Epithelial cell of proximal tubule (primary cell): ENCODE results near the gene FAT1. TPM values are rescaled to one million over a fixed set of nuclear protein-coding genes. Genes with fewer than 3 reads are reported as not detected.
A peak's percentile ranks its signal among the peaks of the same experiment; 100 is the strongest.

Experiments
- DNase-seq: peaks from one replicate; pipeline ENCODE4 v3.0.0-alpha.2; 2011; ENCODE audit warnings: low read depth
- H3K4me3 ChIP-seq: 2 replicates; pipeline ENCODE4 v1.5.1; 2011; ENCODE audit warnings: low read depth, mild to moderate bottlenecking, low read length
- total RNA-seq: library from RNA; depleted of rRNA; stranded (reverse); fragments of >200 nt; gene quantifications from 2 replicates; pipeline ENCODE4 v1.2.3, GENCODE V29; 2015
- TF ChIP-seq, protein P1 (sequence below): conservative IDR thresholded peaks from 2 replicates; pipeline ENCODE4 v1.5.1; 2012; ENCODE audit warnings: low read depth, mild to moderate bottlenecking, low read length

Gene FAT1, protein sequence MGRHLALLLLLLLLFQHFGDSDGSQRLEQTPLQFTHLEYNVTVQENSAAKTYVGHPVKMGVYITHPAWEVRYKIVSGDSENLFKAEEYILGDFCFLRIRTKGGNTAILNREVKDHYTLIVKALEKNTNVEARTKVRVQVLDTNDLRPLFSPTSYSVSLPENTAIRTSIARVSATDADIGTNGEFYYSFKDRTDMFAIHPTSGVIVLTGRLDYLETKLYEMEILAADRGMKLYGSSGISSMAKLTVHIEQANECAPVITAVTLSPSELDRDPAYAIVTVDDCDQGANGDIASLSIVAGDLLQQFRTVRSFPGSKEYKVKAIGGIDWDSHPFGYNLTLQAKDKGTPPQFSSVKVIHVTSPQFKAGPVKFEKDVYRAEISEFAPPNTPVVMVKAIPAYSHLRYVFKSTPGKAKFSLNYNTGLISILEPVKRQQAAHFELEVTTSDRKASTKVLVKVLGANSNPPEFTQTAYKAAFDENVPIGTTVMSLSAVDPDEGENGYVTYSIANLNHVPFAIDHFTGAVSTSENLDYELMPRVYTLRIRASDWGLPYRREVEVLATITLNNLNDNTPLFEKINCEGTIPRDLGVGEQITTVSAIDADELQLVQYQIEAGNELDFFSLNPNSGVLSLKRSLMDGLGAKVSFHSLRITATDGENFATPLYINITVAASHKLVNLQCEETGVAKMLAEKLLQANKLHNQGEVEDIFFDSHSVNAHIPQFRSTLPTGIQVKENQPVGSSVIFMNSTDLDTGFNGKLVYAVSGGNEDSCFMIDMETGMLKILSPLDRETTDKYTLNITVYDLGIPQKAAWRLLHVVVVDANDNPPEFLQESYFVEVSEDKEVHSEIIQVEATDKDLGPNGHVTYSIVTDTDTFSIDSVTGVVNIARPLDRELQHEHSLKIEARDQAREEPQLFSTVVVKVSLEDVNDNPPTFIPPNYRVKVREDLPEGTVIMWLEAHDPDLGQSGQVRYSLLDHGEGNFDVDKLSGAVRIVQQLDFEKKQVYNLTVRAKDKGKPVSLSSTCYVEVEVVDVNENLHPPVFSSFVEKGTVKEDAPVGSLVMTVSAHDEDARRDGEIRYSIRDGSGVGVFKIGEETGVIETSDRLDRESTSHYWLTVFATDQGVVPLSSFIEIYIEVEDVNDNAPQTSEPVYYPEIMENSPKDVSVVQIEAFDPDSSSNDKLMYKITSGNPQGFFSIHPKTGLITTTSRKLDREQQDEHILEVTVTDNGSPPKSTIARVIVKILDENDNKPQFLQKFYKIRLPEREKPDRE (N-terminal part only)
- 109 and 178 TPM in 2 replicates for total RNA-seq

DNA sequence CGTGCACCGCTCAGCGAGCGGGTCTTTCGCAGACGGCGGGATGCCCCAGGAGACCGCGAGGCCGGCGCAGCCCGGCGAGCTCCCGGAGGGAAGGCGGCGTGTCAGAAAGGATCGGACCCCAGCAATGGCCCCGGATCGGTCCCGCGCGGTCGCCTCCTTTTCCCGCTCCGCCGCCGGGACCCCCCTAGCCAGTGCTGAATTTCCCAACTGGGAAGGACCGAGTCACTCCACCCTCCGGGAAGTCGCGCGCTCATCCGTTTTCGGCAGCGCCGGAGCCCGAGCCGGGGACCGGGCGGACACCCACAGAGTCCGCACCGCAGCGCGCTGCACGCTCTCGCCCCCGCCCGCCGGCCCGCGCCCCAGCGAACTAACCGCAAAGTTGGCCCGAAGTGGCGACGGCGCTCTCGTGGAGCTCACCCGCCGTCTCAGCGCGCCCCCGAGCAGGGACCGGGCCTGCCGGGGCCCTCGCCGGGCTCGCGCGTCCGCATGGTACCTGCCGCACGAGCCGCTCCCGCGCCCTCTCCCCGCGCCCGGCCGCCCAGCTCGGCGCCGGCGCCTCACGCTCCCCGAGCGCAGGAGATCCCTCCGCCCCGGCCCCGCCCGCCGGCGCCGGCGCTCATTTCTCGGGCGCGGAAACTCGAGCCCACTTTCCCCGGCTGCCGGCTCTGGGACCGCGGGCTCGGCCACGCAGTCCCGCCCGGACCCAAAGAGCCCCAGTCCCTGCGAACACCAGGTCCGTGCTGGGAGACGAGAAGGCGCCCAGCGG is at the start of gene FAT1:
TSS of gene FAT1 (minus strand) at position 565 of the 766 bp plus-strand sequence. CDS start 14,029 bp downstream, outside the sequence.
- TF ChIP-seq, protein P1, sequence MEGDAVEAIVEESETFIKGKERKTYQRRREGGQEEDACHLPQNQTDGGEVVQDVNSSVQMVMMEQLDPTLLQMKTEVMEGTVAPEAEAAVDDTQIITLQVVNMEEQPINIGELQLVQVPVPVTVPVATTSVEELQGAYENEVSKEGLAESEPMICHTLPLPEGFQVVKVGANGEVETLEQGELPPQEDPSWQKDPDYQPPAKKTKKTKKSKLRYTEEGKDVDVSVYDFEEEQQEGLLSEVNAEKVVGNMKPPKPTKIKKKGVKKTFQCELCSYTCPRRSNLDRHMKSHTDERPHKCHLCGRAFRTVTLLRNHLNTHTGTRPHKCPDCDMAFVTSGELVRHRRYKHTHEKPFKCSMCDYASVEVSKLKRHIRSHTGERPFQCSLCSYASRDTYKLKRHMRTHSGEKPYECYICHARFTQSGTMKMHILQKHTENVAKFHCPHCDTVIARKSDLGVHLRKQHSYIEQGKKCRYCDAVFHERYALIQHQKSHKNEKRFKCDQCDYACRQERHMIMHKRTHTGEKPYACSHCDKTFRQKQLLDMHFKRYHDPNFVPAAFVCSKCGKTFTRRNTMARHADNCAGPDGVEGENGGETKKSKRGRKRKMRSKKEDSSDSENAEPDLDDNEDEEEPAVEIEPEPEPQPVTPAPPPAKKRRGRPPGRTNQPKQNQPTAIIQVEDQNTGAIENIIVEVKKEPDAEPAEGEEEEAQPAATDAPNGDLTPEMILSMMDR: no peak
- no peak for DNase-seq
- peak within 1 kb of the TSS; percentile 75 for H3K4me3 ChIP-seq

DNA sequence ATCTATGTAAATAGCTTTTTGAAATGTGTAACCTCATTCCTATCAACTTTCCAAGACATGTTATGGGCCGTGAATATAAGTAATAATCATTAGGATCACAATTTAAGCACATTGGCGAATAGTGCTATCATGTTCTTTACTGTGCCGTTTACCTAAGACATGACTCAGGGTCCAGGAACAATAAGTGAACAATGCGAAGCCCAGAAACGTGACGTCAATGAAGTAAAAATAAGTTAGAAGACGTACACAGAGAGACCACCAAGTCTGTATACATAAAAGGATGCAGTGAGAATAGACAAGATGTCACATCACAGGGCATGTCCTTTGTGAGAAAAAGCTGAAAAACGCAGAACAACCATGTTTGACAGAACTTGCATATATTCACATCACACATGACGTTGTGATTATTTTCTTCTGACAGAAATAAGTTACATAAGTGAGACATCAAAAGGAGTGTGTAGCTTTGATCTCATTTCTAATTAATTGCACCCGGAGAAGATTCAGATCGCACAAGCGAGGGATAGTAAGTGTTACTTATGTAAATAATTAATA is 49.4 kb upstream of the FAT1 start:
- DNase-seq: no peak
- no peak overlapping the region for H3K4me3 ChIP-seq
- TF ChIP-seq, protein P1: no peak

DNA sequence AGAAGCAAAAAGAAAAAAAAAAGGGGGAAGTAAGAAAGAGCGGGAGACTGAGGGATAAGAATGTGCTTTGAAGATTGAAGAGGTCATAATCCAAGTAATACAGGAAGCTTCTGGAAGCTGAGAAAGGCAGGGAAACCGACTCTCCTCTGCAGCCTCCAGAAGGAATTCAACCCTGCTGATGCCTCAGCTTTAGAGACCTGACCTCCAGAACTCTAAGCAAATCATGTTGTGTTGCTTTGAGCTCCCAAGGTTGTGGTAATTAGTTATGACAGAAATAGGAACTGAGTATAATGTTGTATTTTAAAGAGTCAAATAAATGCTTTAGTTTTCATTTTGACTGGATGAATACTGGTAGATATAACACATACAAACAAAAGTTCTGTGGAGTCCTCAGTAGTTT is 48.0 kb upstream of the FAT1 start:
- no peak overlapping the region for H3K4me3 ChIP-seq
- TF ChIP-seq, protein P1: no peak
- DNase-seq: no peak

DNA sequence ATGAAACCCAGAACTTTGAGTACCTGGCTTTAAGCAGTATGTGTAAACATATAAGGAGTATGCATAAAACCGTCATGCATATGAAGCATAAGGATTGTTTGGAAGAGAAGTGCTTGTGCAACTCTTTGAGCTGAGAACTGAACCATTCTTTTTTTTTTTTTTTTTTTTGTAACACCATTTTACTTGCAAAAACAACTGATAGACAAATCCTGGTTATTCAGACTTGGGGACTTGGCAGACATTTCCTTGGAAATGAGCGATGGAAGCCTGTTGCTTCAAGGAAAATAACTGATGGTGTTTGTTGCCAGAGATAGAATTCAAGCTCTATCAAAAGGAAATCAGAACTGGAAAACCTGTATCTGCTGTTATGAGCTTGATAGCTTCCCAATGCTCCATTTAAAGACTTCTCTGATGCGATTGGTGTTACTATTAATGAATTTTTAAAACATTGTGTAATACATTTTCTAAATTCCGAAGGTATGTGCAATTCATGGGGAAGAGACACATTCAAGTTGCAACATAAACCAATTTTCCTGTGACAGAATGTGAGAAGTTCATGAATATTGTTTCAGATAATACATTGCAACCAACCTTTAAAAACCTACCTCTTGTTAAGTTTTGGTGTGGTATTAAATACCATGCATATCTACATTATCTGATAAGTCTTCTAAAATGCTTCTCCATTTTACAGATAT is 47.0 kb upstream of the FAT1 start:
- DNase-seq: no peak
- no peak overlapping the region for H3K4me3 ChIP-seq
- TF ChIP-seq, protein P1: no peak

DNA sequence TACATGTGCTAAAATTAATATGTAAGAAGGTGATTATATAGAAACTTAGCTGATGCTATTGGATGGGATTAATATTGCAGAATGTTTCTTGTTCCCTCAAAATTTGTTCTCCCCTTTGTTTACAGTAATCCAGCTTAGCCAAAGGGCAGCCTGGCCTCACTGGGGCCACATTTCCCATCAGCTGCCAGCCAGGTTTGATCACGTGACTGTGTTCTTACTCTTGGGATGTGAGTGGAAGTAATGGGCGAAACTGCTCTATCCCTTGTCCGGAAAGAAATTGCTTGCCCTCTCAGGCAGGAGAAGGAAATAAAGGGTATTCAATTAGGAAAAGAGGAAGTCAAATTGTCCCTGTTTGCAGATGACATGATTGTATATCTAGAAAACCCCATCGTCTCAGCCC is 44.1 kb upstream of the FAT1 start:
- no peak for DNase-seq
- TF ChIP-seq, protein P1: no peak
- H3K4me3 ChIP-seq: no peak overlapping the region
